ENCODE measurements around the gene MYL5.
A peak's percentile ranks its signal among the peaks of the same experiment; 100 is the strongest.
"Not testable (repeated sequence)": the region's sequence is repeated elsewhere in the genome, so short reads cannot be mapped to it uniquely, and the experiment has no call there.

The MYL5 gene

DNA sequence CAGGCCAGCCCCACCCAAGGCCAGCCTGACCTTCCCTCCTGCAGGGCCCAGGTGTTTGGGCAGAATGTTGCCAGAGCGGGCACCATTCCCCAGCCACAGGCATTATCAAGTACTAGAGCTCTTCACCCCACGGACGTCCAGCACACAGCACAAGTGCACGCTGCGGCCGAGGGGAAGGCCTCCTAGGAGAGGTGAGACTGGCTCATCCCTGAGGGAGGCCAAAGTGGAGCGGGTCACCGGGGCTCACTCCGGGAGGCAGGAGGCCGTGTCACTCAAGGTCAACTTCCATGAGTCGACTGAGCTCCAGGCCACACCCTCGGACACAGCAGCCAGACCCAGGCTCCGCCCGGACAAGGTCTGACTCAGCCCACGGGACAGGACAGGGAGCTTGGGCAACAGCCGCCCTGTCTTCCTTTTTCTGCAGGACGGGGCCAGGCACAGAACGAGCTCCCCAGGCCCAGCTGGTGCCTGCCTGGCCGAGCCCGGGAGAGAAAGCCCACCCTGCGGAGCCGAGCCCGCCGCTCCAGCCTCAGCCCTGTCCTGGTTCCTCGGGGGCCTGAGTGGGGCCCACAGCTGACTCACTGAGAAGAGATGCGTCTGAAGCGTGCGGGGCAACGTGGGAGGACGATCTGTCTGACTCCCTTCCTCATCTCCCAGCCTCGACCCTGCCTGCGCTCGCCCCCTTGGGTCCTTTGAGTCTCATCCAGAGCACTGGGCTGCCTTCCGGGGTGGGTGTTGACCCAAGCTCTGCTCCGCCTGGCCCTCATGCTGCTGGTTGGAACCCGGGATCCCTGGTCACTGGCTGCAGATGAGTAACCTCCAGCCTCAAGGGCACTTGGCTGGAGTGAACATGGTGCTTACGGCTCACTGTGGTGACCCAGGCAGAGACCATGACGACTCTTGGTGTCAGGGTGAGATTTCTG, 13.0 kb downstream of the MYL5 start:
- DNase-seq = no peak

GRCh38 chr4:687971-688853, 13.9 kb downstream of the MYL5 start:
- no peak for DNase-seq

DNA sequence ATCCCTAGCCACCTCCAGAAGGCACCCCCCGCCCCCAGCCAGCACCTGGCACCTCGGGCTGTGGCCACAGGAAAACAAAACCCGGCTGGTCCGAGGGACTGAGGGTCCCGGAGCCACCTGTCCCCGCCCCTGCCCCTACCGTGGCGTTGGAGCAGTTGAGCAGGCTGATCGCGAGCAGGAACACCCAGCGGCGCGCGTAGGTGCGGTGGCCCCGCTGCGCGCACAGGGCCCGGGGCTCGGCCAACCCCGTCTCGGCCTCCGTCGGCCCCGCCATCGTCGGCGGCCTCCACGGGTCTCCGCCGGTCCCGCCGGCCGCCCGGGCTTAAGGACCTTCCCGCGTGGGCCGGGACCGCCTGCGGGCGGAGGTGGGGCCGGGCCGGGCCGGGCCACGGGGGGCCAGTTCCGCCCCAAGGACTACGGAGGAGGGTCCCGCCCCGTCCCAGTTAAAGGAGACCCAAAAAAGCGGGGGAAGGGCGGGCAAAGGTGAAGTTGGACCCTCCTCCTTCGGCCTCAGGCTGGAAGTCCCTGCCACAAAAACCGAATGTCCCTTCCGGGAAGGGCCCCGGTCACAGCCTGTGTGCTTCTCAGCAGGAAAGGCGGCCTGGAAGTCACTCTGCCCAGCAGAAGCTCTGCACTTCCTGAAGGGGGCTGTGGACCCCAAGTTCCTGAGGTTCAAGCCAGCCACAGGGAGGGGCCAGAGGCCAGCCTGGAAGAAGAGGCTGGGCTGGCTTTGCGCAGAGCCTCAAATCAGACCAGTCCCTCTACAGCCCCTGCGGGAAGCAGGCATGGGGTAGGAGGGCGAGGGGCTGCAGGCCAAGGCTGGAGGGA, 14.7 kb downstream of the MYL5 start, which contains the start of gene SLC49A3:
Gene SLC49A3 (minus strand): TSS at position 298 of the 828 bp plus-strand sequence. CDS start 24 bp downstream, at position 274.
- no peak for DNase-seq

- DNase-seq = no peak
Observed at GRCh38 chr4:689723-690122, 15.4 kb downstream of the MYL5 start.

DNA sequence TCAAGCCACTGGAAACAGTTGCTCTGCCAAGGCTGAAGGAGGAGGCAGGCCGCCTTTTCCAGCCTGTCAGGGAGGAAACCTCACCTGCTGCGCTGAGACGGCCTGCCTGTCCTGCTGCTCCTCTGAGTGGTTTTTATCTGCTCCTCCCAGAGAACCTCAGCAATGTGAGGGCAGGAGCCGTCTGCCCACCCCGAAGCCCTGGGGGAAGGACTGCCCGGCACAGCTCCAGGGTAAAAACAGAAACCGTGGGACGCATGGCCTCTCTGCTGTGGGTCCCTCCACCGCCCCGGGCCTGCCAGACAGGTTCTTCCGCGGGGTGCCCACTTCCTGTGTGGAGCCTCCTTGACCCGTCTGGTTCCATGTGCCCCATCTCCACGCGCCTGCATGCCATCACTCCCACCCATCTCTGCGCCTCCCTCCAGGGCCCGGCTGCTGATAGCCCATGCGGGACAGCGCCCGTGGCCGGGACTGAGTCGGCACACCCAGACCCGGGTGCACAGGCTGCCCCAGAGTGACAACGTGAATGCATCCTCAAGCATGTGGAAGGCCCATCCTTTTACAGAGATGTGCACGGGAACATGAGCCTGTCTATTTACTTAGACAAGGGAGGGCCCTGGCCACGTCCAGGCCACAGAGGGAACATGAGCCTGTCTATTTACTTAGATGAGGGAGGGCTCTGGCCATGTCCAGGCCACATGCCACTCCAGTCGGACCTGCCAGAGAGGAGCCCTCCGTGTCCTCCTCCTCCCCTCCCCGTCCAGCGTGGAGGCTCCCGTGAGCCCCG, 18.6 kb downstream of the MYL5 start:
- no peak for DNase-seq

DNA sequence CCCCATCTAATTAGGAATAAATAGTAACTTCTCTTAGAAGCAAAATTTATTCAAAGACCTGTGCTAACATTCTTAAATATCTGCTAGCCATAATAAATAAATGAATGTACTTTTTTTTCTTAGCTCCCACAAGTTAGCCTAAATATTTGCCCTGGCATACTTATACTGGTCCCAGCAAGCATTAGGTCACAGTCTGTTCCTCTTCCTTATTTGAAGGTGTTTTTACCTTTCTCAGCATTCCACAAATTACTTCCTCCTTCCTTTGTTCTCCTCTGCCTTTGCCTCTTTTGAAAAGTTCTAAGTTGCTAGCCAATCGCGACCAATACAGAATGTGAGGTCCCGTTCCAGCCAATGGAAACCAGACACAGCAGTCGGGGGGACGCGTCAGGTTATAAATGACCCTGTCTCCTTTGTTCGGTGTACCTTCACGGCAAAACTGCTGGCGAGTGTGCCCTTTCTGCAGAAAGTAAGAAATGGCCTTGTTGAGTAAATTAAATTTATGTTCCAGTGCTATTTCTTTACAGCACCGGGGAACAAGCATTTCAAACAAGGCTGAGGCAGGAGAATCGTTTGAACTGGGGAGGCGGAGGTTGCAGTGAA, 20.1 kb downstream of the MYL5 start:
- not testable (repeated sequence) for DNase-seq

GRCh38 chr4:699816-700580, 25.7 kb downstream of the MYL5 start:
- DNase-seq = no peak

- DNase-seq = no peak
Observed at GRCh38 chr4:700587-701264, 26.4 kb downstream of the MYL5 start.

DNA sequence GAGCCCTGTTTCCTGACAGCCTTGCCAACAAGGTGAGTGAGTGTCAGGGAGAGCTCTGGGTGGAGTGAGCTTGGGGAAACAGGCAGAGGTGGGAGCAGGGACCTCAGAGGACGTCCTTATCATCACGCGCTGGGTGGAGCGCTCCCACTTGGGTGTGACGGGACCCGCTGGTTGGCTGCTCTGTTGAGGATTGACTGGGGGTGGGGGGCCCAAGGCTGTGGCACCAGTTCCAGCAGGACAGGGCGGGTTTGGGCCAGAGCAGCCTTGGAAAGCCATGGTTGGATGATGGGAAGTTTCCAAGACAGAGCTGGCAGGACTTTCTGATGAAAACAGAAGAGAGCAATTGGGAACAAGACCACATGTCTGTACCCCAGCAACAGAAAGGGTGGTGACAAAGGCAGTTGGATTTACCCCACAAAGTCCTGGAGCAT, 28.3 kb downstream of the MYL5 start:
- DNase-seq = no peak

DNA sequence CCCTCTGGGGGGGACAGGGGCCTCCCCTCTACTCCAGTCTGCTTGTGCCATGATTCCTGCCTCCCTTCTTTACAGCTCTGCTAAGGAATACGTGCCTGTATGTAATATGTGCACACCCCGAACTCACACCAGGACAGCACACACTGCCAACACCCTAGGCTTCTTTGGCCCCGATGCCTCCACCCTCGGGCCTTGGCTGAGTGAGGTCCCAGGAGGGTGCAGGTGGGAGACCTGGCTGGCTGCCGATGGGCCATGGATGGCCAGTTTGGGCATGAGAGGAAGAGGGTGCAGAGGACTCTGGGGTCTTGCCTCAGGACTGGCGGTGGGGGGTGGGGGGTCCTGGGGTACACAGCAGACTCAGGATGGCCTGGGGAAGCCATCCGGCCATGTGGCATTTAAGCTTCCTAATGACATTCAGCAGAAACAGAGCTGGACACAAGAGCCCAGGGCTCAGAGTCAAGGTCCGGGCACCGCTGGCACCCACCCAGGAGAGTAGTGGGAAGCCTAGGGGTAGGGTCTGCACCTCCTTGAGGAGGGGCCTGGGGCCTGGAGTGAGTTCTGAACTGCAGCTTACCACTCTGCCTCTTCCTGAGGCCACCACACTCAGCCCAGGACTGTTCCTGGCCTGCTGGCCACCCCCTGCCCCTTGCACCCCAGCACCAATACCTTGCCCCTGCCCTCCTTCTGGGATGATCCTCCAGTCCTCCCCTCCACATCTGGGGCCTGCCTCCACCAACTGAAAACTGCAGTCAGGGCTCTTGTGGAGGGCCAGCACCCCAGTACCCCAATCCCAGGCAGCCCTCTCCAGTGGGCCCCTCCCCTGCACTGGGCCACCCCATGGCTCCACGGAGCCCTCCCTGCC, 29.2 kb downstream of the MYL5 start:
- DNase-seq = no peak

DNA sequence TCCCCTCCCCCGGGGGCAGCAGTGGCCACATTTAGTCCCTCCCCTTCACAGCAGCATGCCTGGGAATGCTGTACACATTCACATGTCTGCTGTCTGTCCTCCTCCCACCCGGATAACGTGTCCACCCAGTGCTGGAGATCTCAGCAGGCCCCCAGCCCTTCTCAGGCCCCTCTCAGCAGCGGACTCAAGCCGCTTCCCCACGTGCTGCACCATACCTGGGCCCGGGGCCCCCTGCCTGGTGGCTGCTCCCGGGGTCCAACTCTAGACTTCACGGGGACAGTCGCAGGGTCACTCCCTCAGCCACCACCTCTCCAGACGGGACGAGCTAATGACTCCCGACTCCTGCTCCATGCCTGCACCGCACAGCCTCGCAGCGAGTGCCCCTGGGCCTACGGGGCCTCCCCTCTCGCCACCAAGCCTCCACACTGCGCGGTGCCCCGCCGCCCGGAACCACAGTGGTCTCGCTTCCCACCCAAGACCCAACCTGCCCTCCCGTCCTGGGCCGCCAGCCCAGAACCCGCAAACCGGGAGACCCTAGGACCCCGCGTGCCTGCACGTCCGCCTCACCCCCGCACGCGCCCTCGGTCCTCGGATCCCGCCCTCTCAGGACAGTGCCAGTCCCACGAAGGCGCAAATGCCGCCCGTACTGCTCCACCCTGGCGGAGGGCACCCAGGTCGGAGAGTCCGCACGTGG, 30.0 kb downstream of the MYL5 start:
- DNase-seq = no peak

GRCh38 chr4:704971-705277, 30.6 kb downstream of the MYL5 start:
- DNase-seq = no peak

GRCh38 chr4:705278-706082, 31.1 kb downstream of the MYL5 start, which contains the start of gene PCGF3:
Gene PCGF3 (plus strand): TSS chr4:705832. CDS start chr4:733681, 27,849 bp downstream.
- peak; percentile 69 for DNase-seq

GRCh38 chr4:706083-706633, 31.8 kb downstream of the MYL5 start:
- not testable (repeated sequence) for DNase-seq

- no peak for DNase-seq
Observed at GRCh38 chr4:706834-707598, 32.7 kb downstream of the MYL5 start.

- no peak for DNase-seq
Observed at GRCh38 chr4:707929-708630, 33.7 kb downstream of the MYL5 start.

Measured in NCI-H1105 treated with DMSO at 0.1 percent for 48 hours (cell line).